OCI-LY3 (cell line): ENCODE results near the gene BHLHE23.
A peak's percentile ranks its signal among the peaks of the same experiment; 100 is the strongest.

Source experiments
- H2AFZ ChIP-seq: fragments of 200-600, 300-600 bp; shearing (Covaris generic); 2 replicates; pipeline ENCODE4 v1.6.0; 2014; ENCODE audit warnings: antibody characterized with exemption, low read depth, low read length
- H3K27ac ChIP-seq: fragments of 200-600, 300-600 bp; sonication (generic); 2 replicates; pipeline ENCODE4 v1.5.1; 2014; ENCODE audit warnings: mild to moderate bottlenecking, low read length, moderate library complexity, mixed read lengths
- H3K27me3 ChIP-seq: fragments of 200-600, 300-600 bp; sonication (generic); 2 replicates; pipeline ENCODE4 v1.6.1; 2014; ENCODE audit warnings: low read depth, low read length, mixed read lengths
- H3K36me3 ChIP-seq: fragments of 200-600, 300-600 bp; sonication (generic); replicated peaks from 2 replicates; pipeline ENCODE3; 2014; ENCODE audit warnings: low read depth, low read length, mixed read lengths
- H3K4me1 ChIP-seq: fragments of 300-600, 200-600 bp; sonication (generic); 2 replicates; pipeline ENCODE4 v1.6.1; 2014; ENCODE audit warnings: low read length, mixed read lengths
- H3K4me2 ChIP-seq: fragments of 200-600, 300-600 bp; sonication (generic); 2 replicates; pipeline ENCODE4 v1.6.1; 2014; ENCODE audit warnings: low read length, mixed read lengths
- H3K4me3 ChIP-seq: fragments of 300-600, 200-600 bp; sonication (generic); 2 replicates; pipeline ENCODE4 v1.5.1; 2014; ENCODE audit warnings: antibody characterized with exemption, mild to moderate bottlenecking, low read length, moderate library complexity
- H3K79me2 ChIP-seq: fragments of 300-600, 200-600 bp; shearing (Covaris generic); 2 replicates; pipeline ENCODE4 v1.6.1; 2014; ENCODE audit warnings: mild to moderate bottlenecking, low read length, mixed read lengths
- H3K9ac ChIP-seq: fragments of 300-600, 200-600 bp; shearing (Covaris generic); 2 replicates; pipeline ENCODE4 v1.6.0; 2014; ENCODE audit warnings: mild to moderate bottlenecking, low read length, moderate library complexity
- H3K9me3 ChIP-seq: fragments of 200-600, 300-600 bp; shearing (Covaris generic); 2 replicates; pipeline ENCODE4 v1.6.1; 2014; ENCODE audit warnings: low read length, mixed read lengths; ENCODE audit not compliant: insufficient read depth
- H4K20me1 ChIP-seq: fragments of 200-600, 300-600 bp; sonication (generic); 2 replicates; pipeline ENCODE4 v1.6.1; 2016; ENCODE audit warnings: low read length, mixed read lengths; ENCODE audit not compliant: insufficient read depth
- CTCF ChIP-seq: fragments of 200-600, 300-600 bp; sonication (generic); IDR thresholded peaks from 2 replicates; pipeline ENCODE4 v1.5.1; 2014; ENCODE audit warnings: antibody characterized with exemption, low read length, low read depth
- EZH2phosphoT487 ChIP-seq: fragments of 200-600 bp; shearing (Covaris generic); IDR thresholded peaks from 2 replicates; pipeline ENCODE4 v1.6.1; 2018; ENCODE audit warnings: antibody characterized with exemption, mixed run types, low read depth

BHLHE23 gene

GRCh38 chr20:62991196-62991807, 15.5 kb downstream of the BHLHE23 start:
- H3K27ac ChIP-seq, result no peak overlapping the region
- H3K9me3 ChIP-seq, result no peaks in the 10 kb centered on the region
- no peak for TF ChIP-seq EZH2phosphoT487
- TF ChIP-seq CTCF, result no peak
- peaks cover 3% of the 10 kb centered on the region; the same call in 1 of the 2 replicates for H3K27me3 ChIP-seq
- H3K4me1 ChIP-seq, result no peaks in the 10 kb centered on the region
- H2AFZ ChIP-seq, result no peak overlapping the region
- H3K79me2 ChIP-seq, result no peaks in the 10 kb centered on the region
- H3K9ac ChIP-seq, result no peak overlapping the region
- H3K4me2 ChIP-seq, result no peak overlapping the region
- no peaks in the 10 kb centered on the region for H3K36me3 ChIP-seq
- no peaks in the 10 kb centered on the region for H4K20me1 ChIP-seq
- no peak overlapping the region for H3K4me3 ChIP-seq

- Histone ChIP-seq H3K79me2 (no peaks in the 10 kb centered on the region), H3K4me3 (no peak overlapping the region), H4K20me1 (no peaks in the 10 kb centered on the region), H3K27me3 (peaks cover 6% of the 10 kb centered on the region; the same call in 1 of the 2 replicates), H3K9ac (no peak overlapping the region), H3K27ac (no peak overlapping the region), H2AFZ (no peak overlapping the region), H3K9me3 (no peaks in the 10 kb centered on the region), H3K4me2 (no peak overlapping the region), H3K36me3 (no peaks in the 10 kb centered on the region), H3K4me1 (no peaks in the 10 kb centered on the region)
- no peak for TF ChIP-seq CTCF
- TF ChIP-seq EZH2phosphoT487, result no peak
These were observed 16.4 kb downstream of the BHLHE23 start for GRCh38 chr20:62990306-62990825.

GRCh38 chr20:62989201-62989601, 17.6 kb downstream of the BHLHE23 start:
- TF ChIP-seq EZH2phosphoT487, result no peak
- TF ChIP-seq CTCF, result no peak
- Histone ChIP-seq H4K20me1 (no peaks in the 10 kb centered on the region), H3K9me3 (no peaks in the 10 kb centered on the region), H3K27ac (no peak overlapping the region), H3K36me3 (no peaks in the 10 kb centered on the region), H2AFZ (no peak overlapping the region; the same call in 1 of the 2 replicates), H3K27me3 (peaks cover 8% of the 10 kb centered on the region; the same call in 1 of the 2 replicates), H3K4me3 (peak overlapping the region; percentile 28; the same call in 1 of the 2 replicates), H3K4me2 (peak overlapping the region; percentile 43), H3K9ac (no peak overlapping the region), H3K79me2 (no peaks in the 10 kb centered on the region), H3K4me1 (no peaks in the 10 kb centered on the region)

GRCh38 chr20:62987114-62987513, 19.6 kb downstream of the BHLHE23 start:
- H3K36me3 ChIP-seq, result no peaks in the 10 kb centered on the region
- H3K9ac ChIP-seq, result no peak overlapping the region
- H3K4me3 ChIP-seq, result no peak overlapping the region
- no peak for TF ChIP-seq EZH2phosphoT487
- TF ChIP-seq CTCF, result no peak
- no peaks in the 10 kb centered on the region for H3K9me3 ChIP-seq
- H2AFZ ChIP-seq, result no peak overlapping the region
- peaks cover 8% of the 10 kb centered on the region; the same call in 1 of the 2 replicates for H3K27me3 ChIP-seq
- H3K4me2 ChIP-seq, result no peak overlapping the region
- no peak overlapping the region for H3K27ac ChIP-seq
- H4K20me1 ChIP-seq, result no peaks in the 10 kb centered on the region
- H3K4me1 ChIP-seq, result peaks cover 4% of the 10 kb centered on the region
- H3K79me2 ChIP-seq, result no peaks in the 10 kb centered on the region
